Measurements from ENCODE around the gene MRPS25. TPM values are rescaled to one million over a fixed set of nuclear protein-coding genes. Genes with fewer than 3 reads are reported as not detected.

The MRPS25 gene
- total RNA-seq, 4 donors from 2014 or later = 63.3 to 91.6 (median 79.8) TPM

DNA sequence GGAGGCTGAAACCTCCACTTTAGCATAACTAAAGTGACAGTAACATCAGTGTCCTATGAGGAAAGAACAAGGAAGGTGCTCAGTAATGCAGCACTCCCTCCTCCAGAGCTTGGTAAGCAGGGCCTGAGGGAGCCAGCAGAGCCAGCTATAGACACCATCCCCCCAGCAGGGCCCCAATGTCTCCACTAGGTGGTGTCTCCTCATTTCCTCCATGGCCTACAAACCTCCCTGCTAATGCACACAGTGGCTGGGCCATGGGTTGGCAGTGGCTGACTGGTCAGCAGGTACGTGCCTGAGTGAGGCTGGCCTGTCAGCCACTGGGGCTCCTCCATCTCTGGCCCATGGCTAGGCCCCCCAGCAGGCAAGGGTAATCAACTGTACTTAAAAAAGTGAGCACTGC lies 13.6 kb downstream of the MRPS25 start:
- Histone ChIP-seq H3K9me3 (no peaks in the 10 kb centered on the region), H3K27ac (no peak overlapping the region), H3K36me3 (peaks cover 43 to 48% of the 10 kb centered on the region in 2 donors), H3K27me3 (no peaks in the 10 kb centered on the region), H3K4me1 (no peaks in the 10 kb centered on the region), H3K4me3 (replicated peaks in 1 of 3) (no peak overlapping the region)
- peak; percentile 40 to 46 for DNase-seq
- intact Hi-C loops (cut with DNase I) = loop anchor here (10.0 kb wide), 1 partner anchor 127 kb away; no protein-coding TSS in a partner anchor
- TF ChIP-seq POLR2A (IDR thresholded peaks at IDR 0.05) = no peak
- TF ChIP-seq, protein P1, sequence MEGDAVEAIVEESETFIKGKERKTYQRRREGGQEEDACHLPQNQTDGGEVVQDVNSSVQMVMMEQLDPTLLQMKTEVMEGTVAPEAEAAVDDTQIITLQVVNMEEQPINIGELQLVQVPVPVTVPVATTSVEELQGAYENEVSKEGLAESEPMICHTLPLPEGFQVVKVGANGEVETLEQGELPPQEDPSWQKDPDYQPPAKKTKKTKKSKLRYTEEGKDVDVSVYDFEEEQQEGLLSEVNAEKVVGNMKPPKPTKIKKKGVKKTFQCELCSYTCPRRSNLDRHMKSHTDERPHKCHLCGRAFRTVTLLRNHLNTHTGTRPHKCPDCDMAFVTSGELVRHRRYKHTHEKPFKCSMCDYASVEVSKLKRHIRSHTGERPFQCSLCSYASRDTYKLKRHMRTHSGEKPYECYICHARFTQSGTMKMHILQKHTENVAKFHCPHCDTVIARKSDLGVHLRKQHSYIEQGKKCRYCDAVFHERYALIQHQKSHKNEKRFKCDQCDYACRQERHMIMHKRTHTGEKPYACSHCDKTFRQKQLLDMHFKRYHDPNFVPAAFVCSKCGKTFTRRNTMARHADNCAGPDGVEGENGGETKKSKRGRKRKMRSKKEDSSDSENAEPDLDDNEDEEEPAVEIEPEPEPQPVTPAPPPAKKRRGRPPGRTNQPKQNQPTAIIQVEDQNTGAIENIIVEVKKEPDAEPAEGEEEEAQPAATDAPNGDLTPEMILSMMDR (IDR thresholded peaks at IDR 0.05) = peak in 5 of 6 experiments; percentile 11 to 58 (median 41)
- WGBS, 2 donors = 67 to 100% methylated on average over 1 of the region's 1 CpG

DNA sequence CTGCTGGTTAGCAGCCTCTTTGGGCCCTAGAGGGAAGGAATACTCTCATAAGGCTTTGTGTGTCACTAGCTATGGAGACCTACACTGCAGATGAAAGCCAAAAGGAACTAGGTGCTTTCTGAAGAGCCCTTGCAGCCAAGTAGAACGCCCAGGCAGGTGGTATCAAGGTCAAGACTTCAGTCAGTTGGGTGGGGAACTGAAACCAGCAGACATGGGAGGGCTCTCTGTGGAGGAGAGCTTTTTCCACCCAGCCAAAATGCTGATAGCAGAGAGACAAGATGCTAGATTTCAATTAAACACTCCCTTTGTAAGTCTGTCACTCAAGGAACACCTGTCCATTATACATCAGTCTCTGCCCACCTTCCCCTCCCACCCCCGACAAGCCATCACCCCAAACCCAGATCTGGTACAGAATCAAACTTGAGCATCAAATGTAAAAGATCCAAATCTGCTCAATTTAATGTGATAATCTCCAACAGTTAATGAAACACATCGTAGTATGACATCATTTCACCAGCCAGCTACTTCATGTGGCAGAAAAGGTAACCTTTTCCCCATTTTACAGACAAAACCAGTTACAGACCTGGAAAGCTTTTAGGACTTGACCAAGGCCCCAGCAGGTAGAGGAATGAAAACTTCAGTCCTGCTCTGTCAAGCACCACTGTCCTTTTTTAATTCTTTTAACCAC lies 14.6 kb downstream of the MRPS25 start:
- H3K4me1 ChIP-seq = no peaks in the 10 kb centered on the region
- DNase-seq = no peak
- 79 to 80% methylated on average over 3 of the region's 3 CpGs for WGBS, 2 donors
- H3K4me3 ChIP-seq (replicated peaks in 1 of 3) = no peak overlapping the region
- intact Hi-C loops (cut with DNase I) = loop anchor here (10.0 kb wide), 1 partner anchor 126 kb away; no protein-coding TSS in a partner anchor
- no peaks in the 10 kb centered on the region for H3K9me3 ChIP-seq
- H3K36me3 ChIP-seq = peaks cover 49 to 54% of the 10 kb centered on the region in 2 donors
- no peaks in the 10 kb centered on the region for H3K27me3 ChIP-seq
- no peak for TF ChIP-seq POLR2A (IDR thresholded peaks at IDR 0.05)
- TF ChIP-seq, protein P1 (IDR thresholded peaks at IDR 0.05) = no peak
- H3K27ac ChIP-seq = no peak overlapping the region

DNA sequence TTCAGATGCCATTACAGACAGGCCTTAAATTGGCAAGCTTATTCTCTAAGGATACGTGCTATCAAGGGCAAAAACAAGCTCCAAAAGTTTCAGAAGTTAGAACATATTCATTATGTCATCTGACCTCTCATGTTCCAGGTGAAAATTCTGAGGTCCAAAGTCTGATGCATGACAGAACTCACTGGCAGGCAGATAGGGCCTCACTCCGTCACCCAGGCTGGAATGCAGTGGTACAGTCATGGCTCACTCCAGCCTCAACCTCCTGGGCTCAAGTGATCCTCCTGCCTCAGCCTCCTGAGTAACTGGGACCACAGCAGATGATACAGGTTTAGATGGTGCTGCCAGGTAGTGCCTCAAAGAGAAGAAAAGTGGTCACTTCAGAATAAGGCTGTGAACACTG lies 15.5 kb downstream of the MRPS25 start:
- WGBS, 2 donors = 88 to 100% methylated on average over 2 of the region's 2 CpGs
- Histone ChIP-seq H3K36me3 (peaks cover 57 to 63% of the 10 kb centered on the region in 2 donors), H3K27me3 (no peaks in the 10 kb centered on the region), H3K4me1 (no peaks in the 10 kb centered on the region), H3K27ac (no peak overlapping the region), H3K4me3 (replicated peaks in 1 of 3) (no peak overlapping the region), H3K9me3 (no peaks in the 10 kb centered on the region)
- intact Hi-C loops (cut with DNase I) = no loop called here
- TF ChIP-seq, protein P1 (IDR thresholded peaks at IDR 0.05) = no peak
- no peak for TF ChIP-seq POLR2A (IDR thresholded peaks at IDR 0.05)
- DNase-seq = no peak

DNA sequence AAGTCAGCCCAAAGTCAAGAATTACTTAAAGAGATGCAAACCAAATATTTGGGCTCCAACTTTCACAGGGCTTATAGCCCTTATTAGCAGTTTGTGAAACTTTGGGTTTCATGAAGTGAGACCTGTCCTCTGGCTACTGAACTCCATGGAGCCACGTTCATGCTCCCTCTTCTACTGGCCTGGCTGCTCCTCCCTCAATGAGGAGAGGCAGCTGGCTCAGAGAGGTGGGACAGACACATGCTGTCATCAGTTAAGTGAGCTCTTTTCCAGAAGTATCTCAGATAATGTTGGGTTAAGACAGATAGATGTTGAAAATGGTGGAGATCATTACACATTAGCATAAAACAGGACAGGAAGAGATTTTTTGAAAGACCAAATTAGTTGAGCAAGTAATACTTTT lies 19.4 kb downstream of the MRPS25 start:
- intact Hi-C loops (cut with DNase I) = no loop called here
- peaks cover 73 to 74% of the 10 kb centered on the region in 2 donors for H3K36me3 ChIP-seq
- WGBS, 2 donors = 86 to 95% methylated on average over 1 of the region's 1 CpG

DNA sequence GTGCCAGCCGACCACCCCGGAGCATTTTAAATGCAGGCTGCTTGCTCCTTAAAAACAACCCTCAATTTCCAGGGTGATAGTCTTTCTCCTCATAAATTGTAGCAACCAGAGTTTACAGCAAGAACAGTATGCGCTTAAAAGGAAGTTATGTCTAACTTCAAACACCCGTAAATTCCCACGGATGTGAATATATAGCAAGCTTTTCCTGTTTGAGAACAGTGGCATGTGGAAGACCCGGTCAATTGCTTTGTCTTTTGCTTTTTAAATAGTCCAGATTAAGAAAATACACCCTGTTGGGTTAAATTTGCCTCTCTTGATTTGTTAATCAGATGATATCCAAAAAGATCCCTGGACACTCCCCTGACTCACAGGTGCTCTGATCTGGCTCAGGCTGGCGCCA lies 20.8 kb downstream of the MRPS25 start:
- Histone ChIP-seq H3K36me3 (peaks cover 64 to 72% of the 10 kb centered on the region in 2 donors), H3K4me3 (replicated peaks in 1 of 3) (no peak overlapping the region), H3K9me3 (no peaks in the 10 kb centered on the region), H3K27me3 (no peaks in the 10 kb centered on the region), H3K4me1 (peaks cover 7 to 14% of the 10 kb centered on the region in 2 donors), H3K27ac (no peak overlapping the region)
- WGBS, 2 donors = 83% methylated on average over 7 of the region's 7 CpGs
- intact Hi-C loops (cut with DNase I) = no loop called here
- DNase-seq = no peak
- TF ChIP-seq POLR2A (IDR thresholded peaks at IDR 0.05) = no peak
- TF ChIP-seq, protein P1 (IDR thresholded peaks at IDR 0.05) = no peak

More for the DNA sequence above, 19.4 kb downstream of the MRPS25 start:
- TF ChIP-seq, protein P1 (IDR thresholded peaks at IDR 0.05) = no peak
- no peak for TF ChIP-seq POLR2A (IDR thresholded peaks at IDR 0.05)
- no peak for DNase-seq
- Histone ChIP-seq H3K4me3 (replicated peaks in 1 of 3) (no peak overlapping the region), H3K4me1 (peaks cover 0 to 2% of the 10 kb centered on the region in 2 donors), H3K27me3 (no peaks in the 10 kb centered on the region), H3K27ac (no peak overlapping the region), H3K9me3 (no peaks in the 10 kb centered on the region)

Data from thyroid gland (tissue), 4 donors.